Breast epithelium (tissue), 4 donors: Measurements from ENCODE around the gene ALKBH2. TPM values are rescaled to one million over a fixed set of nuclear protein-coding genes. Genes with fewer than 3 reads are reported as not detected.

ENCODE experiments used
- DNase-seq, 2 donors: peaks; one replicate each; pipeline ENCODE4 v3.0.0-alpha.2; 2019; ENCODE audit warnings: low spot score in 2 of 2
- H3K27ac ChIP-seq, 2 donors: fragments of 200-600 bp; sonication (generic) in 1 of 2; one replicate each; pipeline ENCODE4 v1.5.1; 2016 to 2019; ENCODE audit warnings: mild to moderate bottlenecking in 1 of 2
- H3K27me3 ChIP-seq, 2 donors: fragments of 200-600 bp; sonication (generic) in 1 of 2; one replicate each; pipeline versions ENCODE4 v1.5.1 to v1.6.0; 2017 to 2019; ENCODE audit warnings: control low read depth in 1 of 2, mild to moderate bottlenecking in 1 of 2
- H3K36me3 ChIP-seq: fragments of 200-600 bp; one replicate; pipeline ENCODE4 v1.5.1; 2019
- H3K4me1 ChIP-seq, 2 donors: fragments of 200-600 bp; sonication (generic); one replicate each; pipeline ENCODE4 v1.5.1; 2016 to 2019; ENCODE audit warnings: control low read depth in 1 of 2
- H3K4me3 ChIP-seq, 3 donors: fragments of 200-600 bp; sonication (generic); 1 replicate in 2 of 3; 2 replicates in 1 of 3; pipeline ENCODE4 v1.5.1; 2016 to 2019; ENCODE audit warnings: mild to moderate bottlenecking in 3 of 3, moderate library complexity in 2 of 3
- H3K9me3 ChIP-seq, 2 donors: fragments of 200-600 bp; sonication (generic) in 1 of 2; one replicate each; pipeline ENCODE4 v1.5.1; 2016 to 2019; ENCODE audit warnings: control low read depth in 1 of 2
- CTCF ChIP-seq, 3 donors: fragments of 450-650 bp; IDR thresholded peaks; one replicate each; pipeline ENCODE4 v1.5.1; 2016 to 2017; ENCODE audit warnings: antibody characterized with exemption in 3 of 3, mild to moderate bottlenecking in 3 of 3, moderate library complexity in 3 of 3
- POLR2A ChIP-seq: fragments of 450-650 bp; IDR thresholded peaks from one replicate; pipeline ENCODE4 v1.6.1; 2016; ENCODE audit warnings: antibody characterized with exemption, mild to moderate bottlenecking, moderate library complexity
- POLR2AphosphoS5 ChIP-seq, 3 donors: sonication (generic); formaldehyde crosslinking; IDR thresholded peaks; one replicate each; pipeline ENCODE4 v1.6.1; 2017; ENCODE audit warnings: antibody characterized with exemption in 3 of 3
- intact Hi-C: fragments of 100-400 bp; cut with DNase I; formaldehyde crosslinking; loops from one replicate; pipeline ENCODE4 v1.15.1; 2023; ENCODE audit warnings: low total_unique reads
- total RNA-seq, 3 donors: library from RNA; depleted of rRNA; stranded (reverse); fragments of >200 nt; gene quantifications; one replicate each; pipeline ENCODE4 v1.1.0, GENCODE V29; 2016

ALKBH2 gene
- total RNA-seq, 3 donors from 2014 or later = 18.9 to 27.2 (median 18.9) TPM

GRCh38 chr12:109088818-109089217, 4.5 kb downstream of the ALKBH2 start:
- Histone ChIP-seq H3K27ac (no peak overlapping the region), H3K4me3 (no peak overlapping the region), H3K36me3 (no peaks in the 10 kb centered on the region), H3K27me3 (no peaks in the 10 kb centered on the region), H3K9me3 (no peaks in the 10 kb centered on the region), H3K4me1 (peaks cover 0 to 11% of the 10 kb centered on the region in 2 donors)
- DNase-seq = no peak
- intact Hi-C loops = no loop called here
- no peak for TF ChIP-seq POLR2AphosphoS5 (IDR thresholded peaks at IDR 0.05)
- TF ChIP-seq CTCF (IDR thresholded peaks at IDR 0.05) = no peak
- TF ChIP-seq POLR2A = no peak

- no peak for DNase-seq
- intact Hi-C loops = no loop called here
- no peaks in the 10 kb centered on the region for H3K9me3 ChIP-seq
- no peaks in the 10 kb centered on the region for H3K36me3 ChIP-seq
- TF ChIP-seq CTCF (IDR thresholded peaks at IDR 0.05) = no peak
- TF ChIP-seq POLR2A = no peak
- no peak for TF ChIP-seq POLR2AphosphoS5 (IDR thresholded peaks at IDR 0.05)
- peaks cover 0 to 7% of the 10 kb centered on the region in 2 donors for H3K4me1 ChIP-seq
- H3K27me3 ChIP-seq = no peaks in the 10 kb centered on the region
- no peak overlapping the region for H3K4me3 ChIP-seq
- no peak overlapping the region for H3K27ac ChIP-seq
Observed at GRCh38 chr12:109087250-109087649, 6.0 kb downstream of the ALKBH2 start.

- H3K9me3 ChIP-seq = no peaks in the 10 kb centered on the region
- intact Hi-C loops = no loop called here
- H3K36me3 ChIP-seq = no peaks in the 10 kb centered on the region
- DNase-seq = no peak
- H3K27ac ChIP-seq = no peak overlapping the region
- no peak for TF ChIP-seq CTCF (IDR thresholded peaks at IDR 0.05)
- no peak for TF ChIP-seq POLR2AphosphoS5 (IDR thresholded peaks at IDR 0.05)
- no peak for TF ChIP-seq POLR2A
- no peaks in the 10 kb centered on the region for H3K27me3 ChIP-seq
- no peak overlapping the region for H3K4me3 ChIP-seq
- H3K4me1 ChIP-seq = no peaks in the 10 kb centered on the region
Observed at GRCh38 chr12:109085590-109085989, 7.7 kb downstream of the ALKBH2 start.

GRCh38 chr12:109084425-109084824, 8.8 kb downstream of the ALKBH2 start:
- Histone ChIP-seq H3K27ac (no peak overlapping the region), H3K27me3 (no peaks in the 10 kb centered on the region), H3K36me3 (no peaks in the 10 kb centered on the region), H3K4me3 (no peak overlapping the region), H3K9me3 (no peaks in the 10 kb centered on the region), H3K4me1 (no peaks in the 10 kb centered on the region)
- no peak for TF ChIP-seq CTCF (IDR thresholded peaks at IDR 0.05)
- no peak for TF ChIP-seq POLR2A
- no peak for TF ChIP-seq POLR2AphosphoS5 (IDR thresholded peaks at IDR 0.05)
- no peak for DNase-seq
- intact Hi-C loops = no loop called here

- intact Hi-C loops = no loop called here
- H3K36me3 ChIP-seq = no peaks in the 10 kb centered on the region
- TF ChIP-seq POLR2AphosphoS5 (IDR thresholded peaks at IDR 0.05) (no peak), CTCF (IDR thresholded peaks at IDR 0.05) (no peak), POLR2A (no peak)
- no peaks in the 10 kb centered on the region for H3K27me3 ChIP-seq
- no peak overlapping the region for H3K4me3 ChIP-seq
- no peak overlapping the region for H3K27ac ChIP-seq
- H3K4me1 ChIP-seq = no peaks in the 10 kb centered on the region
- DNase-seq = no peak
- no peaks in the 10 kb centered on the region for H3K9me3 ChIP-seq
Observed at GRCh38 chr12:109082751-109083150, 10.5 kb downstream of the ALKBH2 start.
